HG03025 (cell line): ENCODE results near the gene MINDY3.
A peak's percentile ranks its signal among the peaks of the same experiment; 100 is the strongest.
"Not testable (repeated sequence)": the region's sequence is repeated elsewhere in the genome, so short reads cannot be mapped to it uniquely, and the experiment has no call there.

Experiments
- ATAC-seq: cut with Tn5 transposase; IDR thresholded peaks from one replicate; pipeline ENCODE4 v1.9.1; 2021; ENCODE audit warnings: mild to moderate bottlenecking, moderate library complexity; ENCODE audit not compliant: unreplicated experiment, low FRiP score

MINDY3 gene

GRCh38 chr10:15782851-15783250, 77.5 kb downstream of the MINDY3 start:
- ATAC-seq, result no peak

- ATAC-seq, result no peak
Observed at GRCh38 chr10:15781381-15781960, 78.8 kb downstream of the MINDY3 start.

GRCh38 chr10:15780353-15781135, 79.8 kb downstream of the MINDY3 start:
- ATAC-seq, result no peak

- no peak for ATAC-seq
Observed at GRCh38 chr10:15775513-15775912, 84.8 kb downstream of the MINDY3 start.

- not testable (repeated sequence) for ATAC-seq
Observed at GRCh38 chr10:15774534-15774933, 85.8 kb downstream of the MINDY3 start.

GRCh38 chr10:15764892-15765454, 95.3 kb downstream of the MINDY3 start:
- no peak for ATAC-seq

GRCh38 chr10:15763006-15763405, 97.3 kb downstream of the MINDY3 start:
- no peak for ATAC-seq

- ATAC-seq, result not testable (repeated sequence)
Observed at GRCh38 chr10:15762239-15762638, 98.1 kb downstream of the MINDY3 start.

GRCh38 chr10:15761224-15761623, 99.1 kb downstream of the MINDY3 start:
- not testable (repeated sequence) for ATAC-seq

GRCh38 chr10:15760681-15761080, 99.6 kb downstream of the MINDY3 start:
- no peak for ATAC-seq

- ATAC-seq, result no peak
Observed at GRCh38 chr10:15759265-15759664, 101.0 kb downstream of the MINDY3 start.

GRCh38 chr10:15758618-15759017, 101.7 kb downstream of the MINDY3 start:
- ATAC-seq, result no peak

- ATAC-seq, result no peak
Observed at GRCh38 chr10:15754937-15755336, 105.4 kb downstream of the MINDY3 start.

GRCh38 chr10:15751046-15751445, 109.3 kb downstream of the MINDY3 start:
- no peak for ATAC-seq

- no peak for ATAC-seq
Observed at GRCh38 chr10:15748126-15748525, 112.2 kb downstream of the MINDY3 start.

GRCh38 chr10:15747632-15748031, 112.7 kb downstream of the MINDY3 start:
- ATAC-seq, result no peak

GRCh38 chr10:15745751-15746150, 114.6 kb downstream of the MINDY3 start:
- ATAC-seq, result no peak

- ATAC-seq, result peak; percentile 76
Observed at GRCh38 chr10:15744217-15744865, 116.0 kb downstream of the MINDY3 start.

GRCh38 chr10:15743443-15743842, 116.9 kb downstream of the MINDY3 start:
- ATAC-seq, result no peak

- ATAC-seq, result no peak
Observed at GRCh38 chr10:15742836-15743235, 117.5 kb downstream of the MINDY3 start.

- no peak for ATAC-seq
Observed at GRCh38 chr10:15742102-15742501, 118.2 kb downstream of the MINDY3 start.
